ENCODE data around the gene GPR160.

Gene GPR160

GRCh38 chr3:170089862-170090600 is 52.2 kb downstream of the GPR160 start:
- no peak for DNase-seq (ENCODE audit: low read depth)
- TF ChIP-seq CTCF (IDR thresholded peaks at IDR 0.05; ENCODE audit: insufficient read depth, low read depth, low read length, missing control alignments), result no peak
- H3K4me3 ChIP-seq (ENCODE audit: low read depth, low read length), result no peak overlapping the region

GRCh38 chr3:170090601-170090981 is 52.8 kb downstream of the GPR160 start:
- no peak for TF ChIP-seq CTCF (IDR thresholded peaks at IDR 0.05; ENCODE audit: insufficient read depth, low read depth, low read length, missing control alignments)
- no peak for DNase-seq (ENCODE audit: low read depth)
- H3K4me3 ChIP-seq (ENCODE audit: low read depth, low read length), result no peak overlapping the region

- no peak for TF ChIP-seq CTCF (IDR thresholded peaks at IDR 0.05; ENCODE audit: insufficient read depth, low read depth, low read length, missing control alignments)
- no peak overlapping the region for H3K4me3 ChIP-seq (ENCODE audit: low read depth, low read length)
- DNase-seq (ENCODE audit: low read depth), result no peak
These were observed 55.1 kb downstream of the GPR160 start for GRCh38 chr3:170092907-170093306.

DNA sequence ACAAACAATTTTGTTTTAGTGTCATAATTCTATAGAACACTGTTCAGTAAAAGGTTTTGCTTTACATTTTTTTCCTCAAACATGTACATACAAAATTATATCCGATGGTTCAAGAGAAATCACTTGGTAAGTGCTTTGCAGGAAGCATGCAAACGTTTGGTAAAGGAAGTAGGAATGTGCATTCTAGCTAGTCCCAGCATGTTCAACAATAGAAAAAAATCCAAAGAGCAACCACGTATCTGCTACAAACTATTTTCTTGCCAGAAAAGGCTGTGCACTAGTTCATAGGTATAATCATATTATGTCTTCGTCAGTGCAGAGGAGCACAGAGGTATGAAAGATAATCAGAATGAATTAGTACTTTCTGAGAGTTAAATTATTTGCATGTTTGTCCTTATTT is 58.0 kb downstream of the GPR160 start:
- DNase-seq (ENCODE audit: low read depth), result no peak
- no peak overlapping the region for H3K4me3 ChIP-seq (ENCODE audit: low read depth, low read length)
- TF ChIP-seq CTCF (IDR thresholded peaks at IDR 0.05; ENCODE audit: insufficient read depth, low read depth, low read length, missing control alignments), result no peak

- TF ChIP-seq CTCF (IDR thresholded peaks at IDR 0.05; ENCODE audit: insufficient read depth, low read depth, low read length, missing control alignments), result no peak
- DNase-seq (ENCODE audit: low read depth), result peak; percentile 48
- no peak overlapping the region for H3K4me3 ChIP-seq (ENCODE audit: low read depth, low read length)
These were observed 58.5 kb downstream of the GPR160 start for GRCh38 chr3:170096342-170096741.

GRCh38 chr3:170098753-170099152 is 61.0 kb downstream of the GPR160 start:
- TF ChIP-seq CTCF (IDR thresholded peaks at IDR 0.05; ENCODE audit: insufficient read depth, low read depth, low read length, missing control alignments), result no peak
- DNase-seq (ENCODE audit: low read depth), result no peak
- no peak overlapping the region for H3K4me3 ChIP-seq (ENCODE audit: low read depth, low read length)

DNA sequence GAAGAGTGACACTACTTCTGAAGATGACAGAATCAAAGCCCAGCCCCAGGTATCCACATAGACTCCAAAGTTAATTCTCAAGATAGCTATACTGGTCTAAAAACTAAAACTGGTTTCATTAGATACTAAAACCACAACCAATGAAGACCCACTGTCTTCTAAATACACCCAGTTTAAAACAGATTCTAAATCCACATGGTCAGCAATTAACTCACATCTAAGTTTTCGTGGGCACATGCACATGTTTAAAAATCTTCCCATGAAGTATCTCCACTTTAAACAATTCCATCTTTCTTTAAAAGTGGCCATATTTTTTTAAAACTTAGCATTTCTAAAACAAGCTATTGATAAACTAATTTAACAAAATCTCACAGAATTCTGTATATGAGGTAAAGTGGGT is 63.1 kb downstream of the GPR160 start:
- no peak overlapping the region for H3K4me3 ChIP-seq (ENCODE audit: low read depth, low read length)

More for the DNA sequence above, 63.1 kb downstream of the GPR160 start:
- TF ChIP-seq CTCF (IDR thresholded peaks at IDR 0.05; ENCODE audit: insufficient read depth, low read depth, low read length, missing control alignments), result no peak
- no peak for DNase-seq (ENCODE audit: low read depth)
